Upper lobe of left lung (tissue), 4 donors: ENCODE measurements around the gene TMEM245.

Source experiments
- POLR2A ChIP-seq, 4 donors: fragments of 450-650 bp; IDR thresholded peaks; one replicate each; pipeline ENCODE4 v1.5.1; 2016 to 2017; ENCODE audit warnings: antibody characterized with exemption in 4 of 4, mild to moderate bottlenecking in 2 of 4
- TF ChIP-seq, protein P1 (sequence below), 6 experiments: fragments of 450-650 bp in 4 of 6; fragments of 200-600 bp in 2 of 6; sonication (generic) in 2 of 6; IDR thresholded peaks; one replicate each; pipeline ENCODE4 v1.5.1; 2016 to 2019; ENCODE audit warnings: antibody characterized with exemption in 6 of 6

GRCh38 chr9:109072133-109072692 is 47.5 kb downstream of the TMEM245 start:
- TF ChIP-seq POLR2A (IDR thresholded peaks at IDR 0.05), result no peak
- TF ChIP-seq, protein P1, sequence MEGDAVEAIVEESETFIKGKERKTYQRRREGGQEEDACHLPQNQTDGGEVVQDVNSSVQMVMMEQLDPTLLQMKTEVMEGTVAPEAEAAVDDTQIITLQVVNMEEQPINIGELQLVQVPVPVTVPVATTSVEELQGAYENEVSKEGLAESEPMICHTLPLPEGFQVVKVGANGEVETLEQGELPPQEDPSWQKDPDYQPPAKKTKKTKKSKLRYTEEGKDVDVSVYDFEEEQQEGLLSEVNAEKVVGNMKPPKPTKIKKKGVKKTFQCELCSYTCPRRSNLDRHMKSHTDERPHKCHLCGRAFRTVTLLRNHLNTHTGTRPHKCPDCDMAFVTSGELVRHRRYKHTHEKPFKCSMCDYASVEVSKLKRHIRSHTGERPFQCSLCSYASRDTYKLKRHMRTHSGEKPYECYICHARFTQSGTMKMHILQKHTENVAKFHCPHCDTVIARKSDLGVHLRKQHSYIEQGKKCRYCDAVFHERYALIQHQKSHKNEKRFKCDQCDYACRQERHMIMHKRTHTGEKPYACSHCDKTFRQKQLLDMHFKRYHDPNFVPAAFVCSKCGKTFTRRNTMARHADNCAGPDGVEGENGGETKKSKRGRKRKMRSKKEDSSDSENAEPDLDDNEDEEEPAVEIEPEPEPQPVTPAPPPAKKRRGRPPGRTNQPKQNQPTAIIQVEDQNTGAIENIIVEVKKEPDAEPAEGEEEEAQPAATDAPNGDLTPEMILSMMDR (IDR thresholded peaks at IDR 0.05), result no peak
